Measurements from ENCODE around the gene DOCK2.
"Not testable (repeated sequence)": the region's sequence is repeated elsewhere in the genome, so short reads cannot be mapped to it uniquely, and the experiment has no call there.

Gene DOCK2

GRCh38 chr5:169922474-169922873 lies 285.4 kb downstream of the DOCK2 start:
- DNase-seq (ENCODE audit: extremely low read depth in 1 of 2, low read depth in 1 of 2): no peak

- DNase-seq (ENCODE audit: extremely low read depth in 1 of 2, low read depth in 1 of 2): no peak
These were observed 286.9 kb downstream of the DOCK2 start for GRCh38 chr5:169923988-169924387.

GRCh38 chr5:169933127-169933526 lies 296.1 kb downstream of the DOCK2 start:
- no peak for DNase-seq (ENCODE audit: extremely low read depth in 1 of 2, low read depth in 1 of 2)

- DNase-seq (ENCODE audit: extremely low read depth in 1 of 2, low read depth in 1 of 2): no peak
These were observed 296.5 kb downstream of the DOCK2 start for GRCh38 chr5:169933616-169934015.

GRCh38 chr5:169934990-169935389 lies 297.9 kb downstream of the DOCK2 start:
- no peak for DNase-seq (ENCODE audit: extremely low read depth in 1 of 2, low read depth in 1 of 2)

GRCh38 chr5:169935762-169936161 lies 298.7 kb downstream of the DOCK2 start:
- no peak for DNase-seq (ENCODE audit: extremely low read depth in 1 of 2, low read depth in 1 of 2)

- no peak for DNase-seq (ENCODE audit: extremely low read depth in 1 of 2, low read depth in 1 of 2)
These were observed 301.4 kb downstream of the DOCK2 start for GRCh38 chr5:169938439-169938838.

GRCh38 chr5:169939731-169940130 lies 302.7 kb downstream of the DOCK2 start:
- no peak for DNase-seq (ENCODE audit: extremely low read depth in 1 of 2, low read depth in 1 of 2)

- no peak for DNase-seq (ENCODE audit: extremely low read depth in 1 of 2, low read depth in 1 of 2)
These were observed 304.5 kb downstream of the DOCK2 start for GRCh38 chr5:169941542-169941941.

GRCh38 chr5:169942181-169942580 lies 305.1 kb downstream of the DOCK2 start:
- DNase-seq (ENCODE audit: extremely low read depth in 1 of 2, low read depth in 1 of 2): no peak

GRCh38 chr5:169943026-169943425 lies 306.0 kb downstream of the DOCK2 start:
- DNase-seq (ENCODE audit: extremely low read depth in 1 of 2, low read depth in 1 of 2): no peak

GRCh38 chr5:169944115-169944514 lies 307.0 kb downstream of the DOCK2 start:
- DNase-seq (ENCODE audit: extremely low read depth in 1 of 2, low read depth in 1 of 2): no peak

GRCh38 chr5:169944922-169945680 lies 308.0 kb downstream of the DOCK2 start:
- DNase-seq (ENCODE audit: extremely low read depth in 1 of 2, low read depth in 1 of 2): no peak

- no peak for DNase-seq (ENCODE audit: extremely low read depth in 1 of 2, low read depth in 1 of 2)
These were observed 308.8 kb downstream of the DOCK2 start for GRCh38 chr5:169945831-169946261.

- no peak for DNase-seq (ENCODE audit: extremely low read depth in 1 of 2, low read depth in 1 of 2)
These were observed 309.7 kb downstream of the DOCK2 start for GRCh38 chr5:169946743-169947295.

- DNase-seq (ENCODE audit: extremely low read depth in 1 of 2, low read depth in 1 of 2): no peak
These were observed 313.3 kb downstream of the DOCK2 start for GRCh38 chr5:169950333-169950732.

GRCh38 chr5:169953196-169953595 lies 316.1 kb downstream of the DOCK2 start:
- not testable (repeated sequence) for DNase-seq (ENCODE audit: extremely low read depth in 1 of 2, low read depth in 1 of 2)

- no peak for DNase-seq (ENCODE audit: extremely low read depth in 1 of 2, low read depth in 1 of 2)
These were observed 317.7 kb downstream of the DOCK2 start for GRCh38 chr5:169954786-169955185.

- no peak for DNase-seq (ENCODE audit: extremely low read depth in 1 of 2, low read depth in 1 of 2)
These were observed 319.1 kb downstream of the DOCK2 start for GRCh38 chr5:169956126-169956525.

- no peak for DNase-seq (ENCODE audit: extremely low read depth in 1 of 2, low read depth in 1 of 2)
These were observed 319.7 kb downstream of the DOCK2 start for GRCh38 chr5:169956756-169957155.

- DNase-seq (ENCODE audit: extremely low read depth in 1 of 2, low read depth in 1 of 2): no peak
These were observed 321.2 kb downstream of the DOCK2 start for GRCh38 chr5:169958278-169958677.

- DNase-seq (ENCODE audit: extremely low read depth in 1 of 2, low read depth in 1 of 2): no peak
These were observed 323.6 kb downstream of the DOCK2 start for GRCh38 chr5:169960659-169961058.

GRCh38 chr5:169964246-169964645 lies 327.2 kb downstream of the DOCK2 start:
- DNase-seq (ENCODE audit: extremely low read depth in 1 of 2, low read depth in 1 of 2): no peak
